CD4-positive, alpha-beta T cell treated with Interferon alpha-2 for 1 hour (primary cell): Measurements from ENCODE around the gene MOK.
"Not testable (repeated sequence)": the region's sequence is repeated elsewhere in the genome, so short reads cannot be mapped to it uniquely, and the experiment has no call there.

Experiments used
- DNase-seq, 2 donors: peaks; one replicate each; pipeline ENCODE4 v3.0.0-alpha.2; 2020 to 2022

Gene MOK

DNA sequence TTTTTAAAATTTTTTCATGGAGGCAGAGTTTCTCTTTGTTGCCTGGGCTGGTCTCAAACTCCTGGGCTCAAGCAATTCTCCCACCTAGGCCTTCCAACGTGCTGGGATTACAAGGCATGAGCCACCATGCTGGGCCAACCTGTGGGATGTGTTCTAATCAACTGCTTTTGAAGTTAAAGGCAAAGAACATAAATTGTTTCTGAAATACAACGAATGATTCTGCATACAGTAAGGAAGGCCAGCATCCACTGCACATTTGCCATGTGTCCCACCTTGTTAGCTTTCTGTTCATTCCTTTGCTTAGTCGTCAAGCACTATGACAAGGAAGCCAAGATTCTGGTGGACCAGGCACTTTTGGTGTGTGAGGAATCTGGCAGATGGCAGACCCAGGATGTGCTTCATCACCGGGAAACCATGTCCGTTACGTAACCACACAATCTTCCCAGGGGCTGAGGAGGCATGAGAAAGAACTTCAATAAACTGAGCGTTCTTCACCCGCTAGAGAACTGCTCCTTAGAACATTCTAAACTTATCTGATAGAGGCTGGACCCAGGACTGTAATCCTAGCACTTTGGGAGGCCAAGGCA, 24.5 kb downstream of the MOK start:
- no peak for DNase-seq

DNA sequence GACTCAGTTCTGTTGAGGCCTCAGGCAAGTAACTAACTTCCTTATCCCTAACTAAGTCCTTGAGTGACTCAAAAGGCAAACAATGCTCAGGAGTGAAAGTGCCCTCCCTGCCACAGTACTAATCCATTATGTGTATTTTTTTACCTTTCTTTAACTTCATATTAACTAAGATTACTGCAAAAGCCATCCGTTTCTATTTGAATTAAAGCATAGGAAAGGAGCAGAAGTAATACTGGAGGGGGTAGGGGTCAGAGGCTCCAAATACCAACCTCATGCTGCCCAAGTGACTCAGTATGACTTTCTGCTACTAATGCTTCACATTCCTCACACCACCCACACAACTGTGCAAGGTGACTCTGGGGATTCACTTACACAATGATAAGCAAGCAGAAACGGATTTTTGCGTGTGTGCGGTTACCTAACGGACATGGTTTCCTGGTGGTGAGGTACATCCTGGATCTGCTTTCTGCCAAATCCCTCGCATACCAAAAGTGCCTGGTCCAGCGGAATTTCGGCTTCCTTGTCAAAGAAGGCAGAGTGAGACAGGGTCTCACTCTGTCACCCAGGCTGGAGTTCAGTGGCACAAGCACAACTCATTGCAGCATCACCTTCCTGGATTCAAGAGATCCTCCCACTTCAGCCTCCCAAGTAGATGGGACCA, 25.1 kb downstream of the MOK start:
- DNase-seq, result no peak

DNA sequence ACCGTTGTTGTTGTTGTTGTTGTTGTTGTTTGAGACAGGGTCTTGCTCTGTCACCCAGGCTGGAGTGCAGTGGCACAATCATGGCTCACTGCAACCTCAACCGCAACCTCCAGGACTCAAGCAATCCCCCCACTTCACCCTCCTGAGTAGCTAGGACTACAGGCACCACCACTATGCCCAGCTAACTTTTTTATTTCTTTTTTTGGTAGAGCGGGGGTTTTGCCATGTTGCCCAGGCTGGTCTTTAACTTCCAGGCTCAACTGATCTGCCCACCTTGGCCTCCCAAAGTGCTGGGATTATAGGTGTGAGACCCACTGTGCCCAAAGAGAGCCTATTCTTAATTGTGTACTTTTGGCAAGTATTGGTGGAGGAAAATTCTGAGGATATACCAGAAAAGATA, 25.7 kb downstream of the MOK start:
- no peak for DNase-seq

DNA sequence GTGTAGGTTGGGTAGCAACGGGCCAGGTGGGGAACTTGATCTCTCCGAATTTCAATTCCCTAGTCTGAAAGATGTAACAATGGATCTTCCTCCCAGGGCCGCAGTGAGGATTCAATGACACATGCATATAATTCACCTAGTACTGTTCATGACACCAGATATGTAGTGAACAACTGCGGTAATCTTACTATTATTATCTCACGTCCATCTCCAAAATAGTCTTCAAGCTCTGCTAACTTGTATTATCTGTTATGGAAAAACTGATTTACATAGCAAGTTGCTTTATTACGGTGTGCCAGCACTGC, 26.4 kb downstream of the MOK start:
- no peak for DNase-seq

DNA sequence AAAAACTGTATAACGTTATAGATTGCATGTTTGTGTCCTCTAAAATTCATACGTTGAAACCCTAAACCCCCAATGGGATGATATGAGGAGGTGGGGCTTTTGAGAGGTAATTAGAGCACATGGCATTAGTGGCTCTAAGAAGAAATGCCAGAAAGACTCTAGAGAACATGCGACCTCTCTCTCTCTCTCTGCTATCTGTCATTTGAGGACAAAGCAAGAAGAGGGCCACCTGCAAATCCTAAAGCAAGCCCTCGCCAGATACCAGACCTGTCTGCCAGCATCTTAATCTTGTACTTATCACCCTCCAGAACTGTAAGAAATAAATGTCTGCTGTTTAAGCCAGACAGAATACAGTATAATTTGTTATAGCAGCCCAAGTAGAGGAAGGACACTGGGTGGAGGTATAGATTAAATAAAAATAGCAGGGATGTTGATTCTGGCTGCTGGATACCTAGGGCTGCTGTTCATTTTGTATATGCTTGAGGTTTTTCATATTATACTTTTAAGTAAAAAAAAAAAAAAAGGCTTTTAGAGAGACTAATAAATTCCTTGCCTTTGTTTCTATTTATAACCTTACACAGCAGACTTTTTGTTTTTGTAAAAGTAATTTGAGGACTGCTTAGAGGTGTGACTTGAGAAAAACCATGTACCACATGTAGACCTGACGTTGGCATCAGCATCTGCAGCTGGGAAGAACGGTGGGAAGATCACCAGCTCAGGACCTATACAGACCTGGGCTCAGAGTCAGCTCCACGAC, 26.9 kb downstream of the MOK start:
- DNase-seq, result no peak

DNA sequence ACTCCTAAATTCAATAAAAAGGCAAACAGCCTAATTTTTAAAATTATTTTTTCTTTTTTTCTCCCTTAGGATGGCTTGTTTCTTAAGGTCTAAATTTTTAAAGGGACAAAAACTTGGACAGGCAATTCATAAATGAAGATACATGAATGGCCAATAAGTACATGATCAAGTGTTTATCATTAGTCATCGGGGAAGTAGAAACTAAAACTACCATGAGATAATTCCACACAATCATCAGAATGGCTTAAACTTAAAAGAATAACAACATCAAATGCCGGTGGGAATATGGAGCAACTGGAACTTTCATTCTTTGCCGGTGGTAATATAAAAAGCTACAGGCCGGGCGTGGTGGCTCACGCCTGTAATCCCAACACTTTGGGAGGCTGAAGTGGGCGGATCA, 29.1 kb downstream of the MOK start:
- DNase-seq, result no peak

DNA sequence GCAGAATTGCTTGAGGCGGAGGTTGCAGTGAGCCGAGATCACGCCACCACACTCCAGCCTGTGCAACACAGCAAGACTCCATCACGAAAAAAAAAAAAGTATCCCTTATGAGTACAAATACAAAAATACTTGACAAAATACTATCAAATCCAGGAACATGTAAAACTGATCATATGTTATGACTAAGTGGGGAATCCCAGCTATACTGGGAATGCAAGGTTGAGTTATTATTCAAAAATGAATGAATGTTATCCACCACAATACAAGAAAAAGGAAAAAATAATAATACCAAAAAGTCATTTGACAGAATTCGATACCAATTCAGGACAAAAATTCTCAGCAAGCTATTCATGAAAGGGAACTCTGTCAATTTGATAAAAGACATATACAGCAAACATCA, 32.6 kb downstream of the MOK start:
- DNase-seq, result no peak

DNA sequence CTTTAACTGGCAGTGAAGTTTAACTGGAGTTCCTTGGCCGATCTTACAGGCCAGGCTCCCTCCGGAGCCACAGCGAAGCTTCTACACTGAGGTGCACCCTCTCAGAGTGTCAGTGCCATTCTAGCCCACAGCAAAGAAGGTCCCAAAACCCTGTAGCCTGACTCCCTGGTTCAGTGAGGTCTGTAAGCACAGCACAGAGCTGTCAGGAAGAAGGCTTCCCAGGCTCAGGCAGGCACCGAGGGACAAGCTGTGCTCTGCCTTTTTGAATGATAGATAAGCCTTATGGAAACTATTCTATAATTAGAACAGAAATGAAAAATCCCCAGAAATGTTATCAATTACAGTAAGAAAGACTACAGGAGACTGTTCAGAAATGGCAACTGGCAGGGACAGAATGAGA, 40.2 kb downstream of the MOK start:
- no peak for DNase-seq

DNA sequence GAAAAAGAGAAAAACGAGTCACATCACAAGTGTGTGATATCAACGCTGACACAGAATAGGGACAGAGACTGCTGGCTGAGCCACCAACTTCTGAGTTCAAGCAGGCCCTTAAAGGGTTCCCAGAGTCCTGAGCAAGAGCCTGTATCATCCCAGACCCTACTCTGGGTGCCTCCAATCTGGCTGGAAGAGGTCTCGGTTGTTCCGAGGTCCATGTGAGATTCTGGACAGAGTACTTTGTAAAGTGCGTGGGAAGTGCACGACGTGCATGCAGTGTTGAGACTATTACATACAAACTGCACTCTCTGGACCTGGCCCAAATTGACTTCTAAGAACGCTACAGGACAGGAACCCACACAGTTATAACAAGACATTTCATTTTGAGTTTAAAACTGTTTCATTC, 40.6 kb downstream of the MOK start:
- DNase-seq, result no peak

DNA sequence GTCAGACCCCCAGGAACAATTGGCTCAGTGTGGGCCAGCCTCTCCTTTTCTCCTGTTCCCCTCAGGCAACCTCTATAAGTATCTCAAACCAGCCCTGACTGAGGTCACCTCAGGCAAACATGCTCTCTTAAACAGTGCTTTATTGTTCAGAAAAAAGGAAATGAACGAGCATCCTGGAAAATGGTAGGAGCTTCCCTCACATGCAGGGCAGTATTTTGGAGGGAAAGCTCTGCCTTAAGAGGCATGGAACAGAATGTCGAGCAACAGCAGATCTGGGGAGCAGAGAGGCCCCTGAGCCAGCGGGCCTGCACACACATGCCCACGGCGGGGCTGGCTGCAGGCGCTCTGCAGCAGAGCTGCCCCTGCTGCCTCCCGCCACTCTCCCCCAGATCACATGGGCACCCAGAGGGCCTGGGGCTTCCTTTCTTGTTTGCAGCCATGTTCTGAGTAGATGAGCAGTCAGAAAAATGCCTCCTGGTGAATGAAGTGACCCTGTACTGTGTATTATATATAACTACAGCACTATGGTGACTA, 42.0 kb downstream of the MOK start:
- no peak for DNase-seq

DNA sequence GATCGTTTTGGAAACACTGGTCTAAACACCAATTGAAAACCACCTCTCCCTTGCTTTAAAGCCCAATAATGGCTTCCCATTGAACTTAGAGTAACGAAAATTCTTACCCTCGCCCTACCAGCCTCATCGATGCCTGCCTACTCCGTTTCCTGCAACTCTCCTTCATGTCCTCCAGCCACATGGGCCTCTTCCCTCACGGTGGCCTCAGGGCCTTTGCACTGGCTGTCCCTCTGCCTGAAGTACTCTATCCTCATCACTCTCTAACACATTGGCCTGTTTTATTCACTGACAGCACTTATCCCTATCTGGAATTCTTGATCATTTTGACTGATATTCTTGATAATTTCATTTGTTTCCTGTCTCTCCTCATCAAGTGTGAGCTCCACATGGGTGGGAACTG, 46.8 kb downstream of the MOK start:
- DNase-seq, result no peak

DNA sequence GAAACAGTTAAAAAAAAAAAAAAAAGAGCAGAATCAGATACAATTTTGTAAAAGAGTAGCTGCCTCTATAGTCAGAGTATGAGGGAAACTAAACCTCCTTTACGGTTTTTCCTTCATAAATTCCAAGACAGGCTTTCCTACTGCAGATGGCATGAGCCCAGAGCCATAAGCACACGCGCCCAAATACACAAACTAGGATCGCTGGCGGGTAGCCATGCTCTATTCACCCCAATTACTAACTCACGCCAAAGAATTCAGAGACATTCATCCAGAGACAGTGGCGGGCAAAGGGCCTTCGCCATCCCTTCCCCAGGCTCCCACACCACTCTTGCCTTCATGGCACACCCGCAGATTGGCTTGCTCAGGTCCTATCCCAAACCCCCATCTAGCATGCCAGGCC, 48.2 kb downstream of the MOK start:
- no peak for DNase-seq

DNA sequence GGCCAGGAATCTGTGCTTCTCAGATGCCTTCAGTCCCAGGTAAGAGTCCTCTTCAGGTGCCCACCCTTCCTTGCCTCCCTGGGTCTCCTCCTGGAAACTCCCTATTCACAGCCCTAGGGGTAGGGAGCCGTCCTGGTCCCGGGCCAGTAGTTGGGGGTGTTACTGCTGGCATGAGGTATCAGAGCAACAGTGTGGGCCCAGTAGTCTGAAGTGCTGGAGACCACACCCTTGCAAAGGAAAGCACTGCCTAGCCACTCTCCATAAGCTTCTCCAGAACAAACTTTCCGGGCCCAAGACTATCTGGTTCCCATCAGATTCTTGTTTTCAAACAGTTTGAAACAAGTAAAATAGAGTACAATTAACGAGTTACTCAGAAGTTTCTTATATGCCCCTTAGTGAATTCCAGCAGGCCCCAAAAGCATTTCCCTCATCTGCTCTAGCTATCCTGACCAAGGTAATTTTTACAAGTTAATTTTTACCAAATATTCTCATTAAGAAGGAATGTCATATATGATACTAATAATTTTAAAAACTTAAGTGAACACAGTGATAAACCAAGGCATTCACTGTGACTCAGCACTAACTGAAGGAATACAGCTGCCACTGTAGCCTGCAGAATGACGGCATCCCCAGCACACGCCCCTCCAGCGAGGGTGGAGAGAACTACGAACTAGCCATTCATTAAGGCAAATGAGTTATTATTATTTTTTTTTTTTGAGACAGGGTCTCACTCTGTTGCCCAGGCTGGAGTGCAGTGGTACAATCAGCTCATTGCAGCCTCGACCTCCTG, 49.4 kb downstream of the MOK start:
- DNase-seq, result no peak

DNA sequence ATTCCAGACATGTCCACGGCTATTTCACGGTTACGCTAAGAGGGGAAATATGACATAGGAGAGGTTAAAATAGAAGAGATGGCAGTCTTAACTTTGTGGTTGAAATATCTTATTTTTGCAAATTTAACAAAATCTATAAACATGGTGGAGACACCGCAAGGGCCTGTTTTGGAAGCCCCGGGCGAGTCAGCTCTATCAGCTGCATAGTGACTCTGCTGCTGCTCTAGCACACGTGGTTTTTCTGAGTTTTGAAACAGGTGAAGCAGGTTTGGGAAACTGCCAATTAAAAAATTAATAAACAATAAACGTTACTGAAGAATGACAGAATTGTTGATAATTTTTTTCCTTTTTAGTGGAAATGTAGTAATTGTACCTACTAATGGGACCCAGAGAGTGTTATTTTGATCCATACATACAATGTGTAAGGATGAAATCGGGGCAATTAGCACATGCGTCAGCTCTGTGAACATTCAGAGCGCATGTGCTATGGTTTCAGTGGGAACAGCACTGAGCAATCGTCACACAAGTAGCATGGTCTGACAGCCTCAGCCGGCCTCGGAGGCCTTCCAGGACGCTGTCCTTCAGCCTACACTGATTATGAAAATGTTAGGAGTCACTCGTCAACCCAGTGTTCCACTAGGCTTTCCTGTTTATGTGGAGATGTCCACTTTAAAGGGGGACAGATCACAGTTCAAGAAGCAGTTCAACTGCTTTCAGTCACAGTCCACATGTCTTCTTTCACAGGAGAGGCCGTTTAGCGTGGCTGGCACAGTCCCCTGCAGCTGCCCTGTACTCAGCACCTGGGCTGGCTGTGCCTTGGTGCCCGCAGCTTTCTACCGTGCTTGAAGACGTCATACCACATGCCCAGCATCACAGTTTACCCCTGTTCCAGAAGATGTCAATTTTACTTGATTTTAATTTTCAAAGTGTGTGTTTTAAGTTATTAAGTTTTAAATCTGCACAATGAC, 51.8 kb downstream of the MOK start:
- no peak for DNase-seq

DNA sequence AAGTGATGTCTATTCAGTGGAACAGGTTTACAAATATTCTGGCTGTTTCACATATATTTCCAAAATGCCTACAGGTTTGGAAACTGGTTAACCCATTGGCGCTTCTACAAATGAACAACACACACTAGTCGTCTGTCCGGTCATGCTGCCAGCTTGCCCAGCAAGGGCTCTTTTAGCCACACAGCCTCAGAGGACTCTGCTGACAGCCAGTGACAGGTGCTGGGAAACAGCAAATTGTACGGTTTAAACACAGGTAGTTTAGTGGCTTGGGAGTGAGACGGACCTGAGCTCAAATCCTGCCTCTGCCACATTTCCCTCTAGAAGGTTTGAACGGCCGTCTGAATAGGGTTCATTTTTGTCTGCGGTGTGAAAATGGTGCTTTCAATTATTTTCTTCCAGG, 53.8 kb downstream of the MOK start:
- no peak for DNase-seq

DNA sequence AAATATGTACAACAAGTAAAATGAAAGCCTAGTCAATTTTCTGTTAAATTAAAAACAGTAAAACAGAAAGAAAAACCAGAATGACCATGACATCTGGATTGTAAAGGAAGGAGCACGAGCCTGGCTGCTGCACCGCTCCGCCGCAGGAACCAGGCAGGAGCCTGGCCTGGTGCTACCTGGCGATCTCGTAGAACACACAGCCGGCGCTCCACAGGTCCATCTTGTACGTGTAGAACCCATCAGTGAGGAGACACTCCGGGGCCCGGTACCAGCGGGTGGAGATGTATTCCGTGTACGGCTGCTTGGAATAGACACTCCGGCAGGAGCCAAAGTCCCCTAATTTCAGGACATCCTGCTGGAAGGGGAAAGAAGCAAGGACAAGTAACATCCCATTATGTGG, 54.3 kb downstream of the MOK start:
- DNase-seq, result no peak

DNA sequence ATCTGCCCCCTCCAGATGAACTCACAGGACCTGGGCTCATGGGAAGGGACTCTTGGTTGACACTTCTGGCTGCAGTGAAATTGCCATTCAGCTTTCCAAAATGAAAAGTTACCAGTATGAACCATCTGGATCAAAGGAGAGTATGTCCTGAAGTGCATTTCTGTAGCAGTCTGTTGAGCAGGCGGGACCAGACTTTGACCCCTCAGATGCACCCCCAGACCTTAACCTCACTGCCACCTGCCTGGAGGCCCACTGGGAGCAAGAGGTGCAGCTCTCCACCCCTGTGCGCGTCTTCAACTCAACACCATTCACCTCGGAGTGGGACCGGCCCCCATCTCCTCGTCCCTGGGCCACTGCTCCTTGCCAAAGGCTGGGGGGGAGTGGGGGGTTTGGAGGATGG, 55.0 kb downstream of the MOK start:
- no peak for DNase-seq

DNA sequence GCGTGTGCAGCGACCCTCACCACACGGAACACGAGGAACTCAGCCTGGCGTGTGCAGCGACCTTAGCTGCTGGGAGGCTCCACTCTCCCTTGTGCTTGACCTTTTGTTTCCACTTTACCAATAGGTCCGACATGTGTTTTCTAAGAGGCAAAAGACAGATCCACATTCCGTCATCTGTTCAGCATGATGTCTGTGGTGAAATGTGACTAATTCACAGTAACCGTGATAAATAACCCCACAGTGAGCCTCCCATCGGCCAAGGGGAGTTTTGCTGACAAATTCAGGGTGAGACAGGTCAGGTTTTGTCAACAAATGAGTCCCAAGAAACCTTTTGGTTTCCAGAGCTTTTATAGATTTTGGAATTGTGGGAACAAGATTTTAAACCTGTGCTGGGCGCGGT, 55.9 kb downstream of the MOK start:
- no peak for DNase-seq

DNA sequence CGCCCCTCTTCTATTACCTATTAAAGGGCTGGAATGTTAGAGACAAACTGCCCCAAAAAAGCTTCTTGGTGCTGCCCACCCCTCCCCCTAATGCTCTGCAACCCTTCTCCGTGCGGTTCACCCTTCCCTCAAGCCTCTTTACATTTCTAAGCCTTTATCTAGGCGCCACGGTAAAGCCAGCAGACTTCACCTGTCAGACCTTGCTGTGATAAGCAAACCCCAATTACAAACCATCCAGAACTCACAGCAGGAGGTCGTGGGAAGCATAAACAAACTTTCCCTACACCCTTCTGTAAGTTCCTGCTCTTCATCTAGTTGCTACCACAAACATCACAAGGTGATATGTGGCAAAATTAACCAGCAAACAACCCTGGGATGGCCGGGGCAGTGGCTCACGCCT, 56.8 kb downstream of the MOK start:
- DNase-seq, result no peak

DNA sequence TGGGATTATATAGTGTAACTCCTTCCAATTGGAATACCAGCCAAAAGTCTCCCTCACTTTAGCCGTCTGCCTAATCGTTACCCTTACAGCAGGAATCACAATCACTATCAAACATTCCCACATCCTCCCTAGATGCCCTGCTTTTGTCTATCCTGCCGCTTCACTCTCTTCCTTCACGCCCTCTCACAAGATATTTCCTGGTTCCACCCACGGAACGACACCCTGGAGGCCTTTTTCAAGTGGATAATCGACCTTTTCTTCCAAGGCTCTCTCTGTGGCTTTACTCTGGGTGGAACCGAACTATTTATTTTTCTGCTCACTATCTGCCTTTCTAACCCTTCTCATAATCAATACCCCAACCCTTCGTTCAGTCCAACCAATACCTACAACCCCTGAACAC, 58.9 kb downstream of the MOK start:
- no peak for DNase-seq

DNA sequence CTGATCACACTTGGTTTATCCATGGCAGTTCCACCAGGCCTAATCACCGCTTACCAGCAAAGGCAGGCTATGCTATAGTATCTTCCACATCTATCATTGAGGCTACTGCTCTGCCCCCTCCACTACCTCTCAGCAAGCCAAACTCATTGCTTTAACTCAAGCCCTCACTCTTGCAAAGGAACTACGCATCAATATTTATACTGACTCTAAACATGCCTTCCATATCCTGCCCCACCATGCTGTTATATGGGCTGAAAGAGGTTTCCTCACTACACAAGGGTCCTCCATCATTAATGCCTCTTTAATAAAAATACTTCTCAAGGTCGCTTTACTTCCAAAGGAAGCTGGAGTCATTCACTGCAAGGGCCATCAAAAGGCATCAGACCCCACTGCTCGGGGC, 61.2 kb downstream of the MOK start:
- DNase-seq, result not testable (repeated sequence)

DNA sequence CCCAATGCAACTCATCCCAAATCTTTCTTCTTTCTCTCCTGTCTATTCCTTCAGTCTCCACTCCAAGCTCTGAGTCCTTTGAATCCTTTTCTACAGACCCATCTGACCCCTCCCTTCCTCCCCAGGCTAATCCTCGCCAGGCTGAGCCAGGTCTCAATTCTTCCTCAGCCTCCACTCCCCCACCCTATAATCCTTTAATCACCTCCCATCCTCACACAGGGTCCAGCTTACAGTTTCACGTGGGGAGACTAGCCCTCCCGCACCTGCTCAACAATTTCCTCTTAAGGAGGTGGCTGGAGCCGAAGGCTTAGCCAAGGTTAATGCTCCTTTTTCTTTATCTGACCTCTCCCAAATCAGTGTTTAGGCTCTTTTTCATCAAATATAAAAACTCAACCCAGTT, 63.8 kb downstream of the MOK start:
- DNase-seq, result no peak
